ENCODE measurements around the gene ZNF672.

ZNF672 gene

DNA sequence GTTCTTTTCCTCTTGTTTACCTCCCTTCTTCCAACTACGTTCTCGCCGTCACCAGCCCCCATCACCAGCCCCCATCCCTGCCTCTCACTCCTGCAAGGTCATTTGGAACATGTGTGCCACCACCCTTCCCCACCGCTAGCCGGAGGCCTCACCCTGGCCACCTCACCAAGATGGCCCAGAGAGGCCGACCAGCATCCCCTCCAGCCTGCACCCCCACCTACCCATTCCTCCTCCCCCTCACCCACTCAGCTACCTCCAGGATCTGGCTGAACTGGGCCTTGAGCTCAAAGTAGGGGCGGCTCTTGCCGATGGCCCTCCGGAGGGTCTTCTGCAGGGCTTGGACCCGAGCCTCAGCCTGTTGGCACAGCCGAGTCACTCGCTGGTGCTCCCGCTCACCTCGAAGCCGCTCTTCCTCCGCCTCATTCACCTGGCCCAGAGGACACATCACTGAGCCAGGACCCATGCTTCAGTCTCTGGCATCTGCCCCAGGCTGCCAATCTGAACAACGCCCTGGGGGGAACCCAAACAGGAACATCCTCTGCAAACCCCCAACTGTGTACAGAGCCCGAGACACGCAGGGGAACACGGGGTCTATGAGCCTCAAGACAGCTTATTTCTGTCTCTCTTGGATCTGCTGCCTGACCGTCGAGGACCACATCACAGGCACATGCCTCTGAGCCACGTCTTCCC lies 25.1 kb upstream of the ZNF672 start:
- H2AFZ ChIP-seq (ENCODE audit: low read length): no peak overlapping the region
- no peaks in the 10 kb centered on the region for H3K79me1 ChIP-seq (ENCODE audit: low read depth, low read length)
- no peak overlapping the region for H3K27ac ChIP-seq (replicated peaks; ENCODE audit: low read length)
- H3K9ac ChIP-seq (ENCODE audit: low read depth, low read length, poor library complexity): no peak overlapping the region
- no peak for DNase-seq (ENCODE audit: low spot score)
- H4K8ac ChIP-seq (ENCODE audit: low read depth, low read length): no peak overlapping the region
- H2BK12ac ChIP-seq (ENCODE audit: low read length): no peak overlapping the region
- H2BK15ac ChIP-seq (ENCODE audit: low read length): no peak overlapping the region
- H2AK5ac ChIP-seq (ENCODE audit: low read depth, low read length): no peak overlapping the region
- no peak overlapping the region for H2BK120ac ChIP-seq (ENCODE audit: low read depth, low read length)
- H3K4ac ChIP-seq (ENCODE audit: low read length): no peak overlapping the region
- no peak overlapping the region for H4K91ac ChIP-seq (ENCODE audit: low read depth, low read length, poor library complexity)
- no peak overlapping the region for H3K23ac ChIP-seq (ENCODE audit: low read depth, low read length, poor library complexity)
- WGBS, 2 donors (ENCODE audit: extremely low coverage in 2 of 2, insufficient read length in 2 of 2, insufficient replicate concordance in 1 of 2): 100% methylated on average over 3 of the region's 23 CpGs; no CpG with 5 or more reads in 1 of the 2 donors
- no peaks in the 10 kb centered on the region for H3K9me3 ChIP-seq (replicated peaks in 1 of 2; ENCODE audit: control insufficient read depth in 2 of 2, insufficient read depth in 1 of 2, low read depth in 1 of 2, low read length in 2 of 2)
- no peak overlapping the region for H3K18ac ChIP-seq (ENCODE audit: low read length)
- H3K14ac ChIP-seq (ENCODE audit: low read length): no peak overlapping the region
- no peak overlapping the region for H2BK5ac ChIP-seq (ENCODE audit: low read length)
- H3K36me3 ChIP-seq (replicated peaks in 1 of 2; ENCODE audit: control insufficient read depth in 2 of 2, insufficient read depth in 2 of 2, low read length in 2 of 2): peaks cover 40 to 67% of the 10 kb centered on the region in 2 donors
- H3K4me3 ChIP-seq (ENCODE audit: low read length in 2 of 2): no peak overlapping the region
- no peaks in the 10 kb centered on the region for H3K27me3 ChIP-seq (ENCODE audit: control insufficient read depth in 3 of 3, insufficient read depth in 3 of 3, low read depth in 1 of 3, low read length in 3 of 3)
- H3K4me2 ChIP-seq (ENCODE audit: insufficient read depth, low read length, poor library complexity, severe bottlenecking): no peak overlapping the region
- no peaks in the 10 kb centered on the region for H3K4me1 ChIP-seq (ENCODE audit: control insufficient read depth in 2 of 2, insufficient read depth in 1 of 2, low read depth in 1 of 2, low read length in 2 of 2)

DNA sequence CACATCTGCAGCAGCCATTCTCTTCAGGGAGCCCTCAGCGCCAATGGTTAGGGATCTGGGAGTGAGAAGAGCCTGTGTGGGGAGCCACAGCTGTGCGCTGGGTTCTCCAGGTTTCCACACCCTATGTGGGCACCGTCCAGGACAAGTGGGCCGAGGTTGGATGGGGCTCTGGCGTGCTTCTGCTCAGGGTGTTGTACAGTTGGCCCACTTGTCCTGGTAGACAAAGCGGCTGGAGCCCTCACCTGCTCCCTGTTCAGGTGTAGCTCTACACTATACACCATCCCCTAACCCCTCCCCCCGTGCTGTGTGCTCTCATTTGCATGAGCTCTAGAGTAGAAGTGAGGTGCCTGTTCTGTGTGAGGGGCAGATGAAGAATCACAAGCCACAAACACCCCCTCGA lies 24.5 kb upstream of the ZNF672 start:
- Histone ChIP-seq H3K27ac (replicated peaks; ENCODE audit: low read length) (no peak overlapping the region), H3K4me2 (ENCODE audit: insufficient read depth, low read length, poor library complexity, severe bottlenecking) (no peak overlapping the region), H3K27me3 (ENCODE audit: control insufficient read depth in 3 of 3, insufficient read depth in 3 of 3, low read depth in 1 of 3, low read length in 3 of 3) (no peaks in the 10 kb centered on the region), H2BK12ac (ENCODE audit: low read length) (no peak overlapping the region), H3K4ac (ENCODE audit: low read length) (no peak overlapping the region), H3K4me1 (ENCODE audit: control insufficient read depth in 2 of 2, insufficient read depth in 1 of 2, low read depth in 1 of 2, low read length in 2 of 2) (no peaks in the 10 kb centered on the region), H3K36me3 (replicated peaks in 1 of 2; ENCODE audit: control insufficient read depth in 2 of 2, insufficient read depth in 2 of 2, low read length in 2 of 2) (peaks cover 37 to 71% of the 10 kb centered on the region in 2 donors), H2BK5ac (ENCODE audit: low read length) (no peak overlapping the region), H4K8ac (ENCODE audit: low read depth, low read length) (no peak overlapping the region), H3K9ac (ENCODE audit: low read depth, low read length, poor library complexity) (no peak overlapping the region), H3K23ac (ENCODE audit: low read depth, low read length, poor library complexity) (no peak overlapping the region), H3K18ac (ENCODE audit: low read length) (no peak overlapping the region), H2AFZ (ENCODE audit: low read length) (no peak overlapping the region), H3K14ac (ENCODE audit: low read length) (no peak overlapping the region), H4K91ac (ENCODE audit: low read depth, low read length, poor library complexity) (no peak overlapping the region), H2BK15ac (ENCODE audit: low read length) (no peak overlapping the region), H3K4me3 (ENCODE audit: low read length in 2 of 2) (no peak overlapping the region), H2AK5ac (ENCODE audit: low read depth, low read length) (no peak overlapping the region), H3K9me3 (replicated peaks in 1 of 2; ENCODE audit: control insufficient read depth in 2 of 2, insufficient read depth in 1 of 2, low read depth in 1 of 2, low read length in 2 of 2) (no peaks in the 10 kb centered on the region), H2BK120ac (ENCODE audit: low read depth, low read length) (no peak overlapping the region), H3K79me1 (ENCODE audit: low read depth, low read length) (no peaks in the 10 kb centered on the region)
- no peak for DNase-seq (ENCODE audit: low spot score)
- WGBS, 2 donors (ENCODE audit: extremely low coverage in 2 of 2, insufficient read length in 2 of 2, insufficient replicate concordance in 1 of 2): no CpG with 5 or more reads among the region's 8 CpGs

DNA sequence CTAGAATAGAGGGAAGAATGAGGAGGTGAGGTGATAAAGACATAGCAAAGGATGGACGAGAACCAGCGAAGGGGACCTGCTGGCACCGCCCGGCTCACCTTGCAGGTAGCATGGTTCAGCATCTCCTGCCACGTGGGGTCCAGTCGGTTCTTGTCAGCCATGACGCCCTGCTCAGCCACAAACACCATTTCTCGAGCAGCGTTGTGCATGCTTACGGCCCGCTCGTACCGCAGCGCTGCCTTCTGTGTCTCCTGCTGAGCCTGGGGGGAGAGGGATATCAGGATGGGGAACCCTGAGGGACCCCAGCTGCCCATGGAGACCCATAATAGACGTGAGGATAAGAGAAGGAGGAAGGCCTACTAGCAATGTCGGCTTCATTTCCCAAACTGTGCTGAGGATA lies 23.7 kb upstream of the ZNF672 start:
- H3K79me1 ChIP-seq (ENCODE audit: low read depth, low read length): no peaks in the 10 kb centered on the region
- no peak overlapping the region for H4K8ac ChIP-seq (ENCODE audit: low read depth, low read length)
- no peak overlapping the region for H3K4ac ChIP-seq (ENCODE audit: low read length)
- no peak overlapping the region for H3K4me3 ChIP-seq (ENCODE audit: low read length in 2 of 2)
- H3K36me3 ChIP-seq (replicated peaks in 1 of 2; ENCODE audit: control insufficient read depth in 2 of 2, insufficient read depth in 2 of 2, low read length in 2 of 2): peaks cover 35 to 78% of the 10 kb centered on the region in 2 donors
- no peak overlapping the region for H3K9ac ChIP-seq (ENCODE audit: low read depth, low read length, poor library complexity)
- no peak overlapping the region for H2BK5ac ChIP-seq (ENCODE audit: low read length)
- no peak overlapping the region for H3K23ac ChIP-seq (ENCODE audit: low read depth, low read length, poor library complexity)
- no peak overlapping the region for H2BK15ac ChIP-seq (ENCODE audit: low read length)
- peak overlapping the region; percentile 25 for H3K14ac ChIP-seq (ENCODE audit: low read length)
- no peak overlapping the region for H3K4me2 ChIP-seq (ENCODE audit: insufficient read depth, low read length, poor library complexity, severe bottlenecking)
- no peak overlapping the region for H2AK5ac ChIP-seq (ENCODE audit: low read depth, low read length)
- H4K91ac ChIP-seq (ENCODE audit: low read depth, low read length, poor library complexity): no peak overlapping the region
- no peak overlapping the region for H3K27ac ChIP-seq (replicated peaks; ENCODE audit: low read length)
- WGBS, 2 donors (ENCODE audit: extremely low coverage in 2 of 2, insufficient read length in 2 of 2, insufficient replicate concordance in 1 of 2): no CpG with 5 or more reads among the region's 16 CpGs
- no peak for DNase-seq (ENCODE audit: low spot score)
- no peaks in the 10 kb centered on the region for H3K4me1 ChIP-seq (ENCODE audit: control insufficient read depth in 2 of 2, insufficient read depth in 1 of 2, low read depth in 1 of 2, low read length in 2 of 2)
- H3K27me3 ChIP-seq (ENCODE audit: control insufficient read depth in 3 of 3, insufficient read depth in 3 of 3, low read depth in 1 of 3, low read length in 3 of 3): no peaks in the 10 kb centered on the region
- H2BK120ac ChIP-seq (ENCODE audit: low read depth, low read length): no peak overlapping the region
- H3K9me3 ChIP-seq (replicated peaks in 1 of 2; ENCODE audit: control insufficient read depth in 2 of 2, insufficient read depth in 1 of 2, low read depth in 1 of 2, low read length in 2 of 2): no peaks in the 10 kb centered on the region
- no peak overlapping the region for H3K18ac ChIP-seq (ENCODE audit: low read length)
- H2BK12ac ChIP-seq (ENCODE audit: low read length): no peak overlapping the region
- H2AFZ ChIP-seq (ENCODE audit: low read length): no peak overlapping the region

DNA sequence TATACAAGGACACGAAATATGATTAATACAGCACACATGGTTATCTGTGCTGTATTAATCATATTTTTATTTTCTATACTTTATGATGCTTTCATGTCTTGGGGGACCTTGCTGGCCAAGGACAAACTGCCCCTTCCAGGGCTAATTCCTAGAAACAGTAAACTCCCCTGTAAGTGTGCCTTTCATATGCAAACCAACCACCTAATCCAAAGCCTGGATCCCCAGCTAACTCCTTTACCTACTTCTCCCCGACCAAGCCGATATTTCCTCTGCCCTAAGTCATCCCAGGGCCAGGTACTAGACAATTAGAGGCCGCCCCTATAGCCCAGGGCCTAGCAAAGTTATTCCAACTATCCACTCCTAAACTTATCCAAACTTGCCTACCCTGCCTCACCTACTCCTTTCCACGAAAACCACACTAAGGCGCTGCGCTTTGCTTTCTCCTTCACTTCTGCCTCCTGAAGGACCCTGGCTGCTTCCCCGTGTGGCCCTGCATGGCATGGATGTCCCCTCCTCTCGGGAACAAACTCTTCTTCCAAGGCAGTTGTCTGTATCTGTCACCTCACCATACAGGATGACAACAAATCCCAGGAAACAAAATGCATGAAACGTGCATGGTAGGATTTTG lies 22.5 kb upstream of the ZNF672 start:
- H3K9ac ChIP-seq (ENCODE audit: low read depth, low read length, poor library complexity): no peak overlapping the region
- H3K27me3 ChIP-seq (ENCODE audit: control insufficient read depth in 3 of 3, insufficient read depth in 3 of 3, low read depth in 1 of 3, low read length in 3 of 3): no peaks in the 10 kb centered on the region
- H3K79me1 ChIP-seq (ENCODE audit: low read depth, low read length): no peaks in the 10 kb centered on the region
- no peak overlapping the region for H2BK15ac ChIP-seq (ENCODE audit: low read length)
- H2BK12ac ChIP-seq (ENCODE audit: low read length): no peak overlapping the region
- H3K4me3 ChIP-seq (ENCODE audit: low read length in 2 of 2): no peak overlapping the region
- no peak overlapping the region for H2AFZ ChIP-seq (ENCODE audit: low read length)
- H3K4me1 ChIP-seq (ENCODE audit: control insufficient read depth in 2 of 2, insufficient read depth in 1 of 2, low read depth in 1 of 2, low read length in 2 of 2): no peaks in the 10 kb centered on the region
- no peaks in the 10 kb centered on the region for H3K9me3 ChIP-seq (replicated peaks in 1 of 2; ENCODE audit: control insufficient read depth in 2 of 2, insufficient read depth in 1 of 2, low read depth in 1 of 2, low read length in 2 of 2)
- WGBS, 2 donors (ENCODE audit: extremely low coverage in 2 of 2, insufficient read length in 2 of 2, insufficient replicate concordance in 1 of 2): no CpG with 5 or more reads among the region's 10 CpGs
- H3K4ac ChIP-seq (ENCODE audit: low read length): no peak overlapping the region
- DNase-seq (ENCODE audit: low spot score): no peak
- no peak overlapping the region for H4K91ac ChIP-seq (ENCODE audit: low read depth, low read length, poor library complexity)
- H3K23ac ChIP-seq (ENCODE audit: low read depth, low read length, poor library complexity): no peak overlapping the region
- no peak overlapping the region for H2AK5ac ChIP-seq (ENCODE audit: low read depth, low read length)
- no peak overlapping the region for H3K18ac ChIP-seq (ENCODE audit: low read length)
- no peak overlapping the region for H3K27ac ChIP-seq (replicated peaks; ENCODE audit: low read length)
- H3K4me2 ChIP-seq (ENCODE audit: insufficient read depth, low read length, poor library complexity, severe bottlenecking): no peak overlapping the region
- no peak overlapping the region for H2BK5ac ChIP-seq (ENCODE audit: low read length)
- H3K14ac ChIP-seq (ENCODE audit: low read length): no peak overlapping the region
- no peak overlapping the region for H4K8ac ChIP-seq (ENCODE audit: low read depth, low read length)
- H3K36me3 ChIP-seq (replicated peaks in 1 of 2; ENCODE audit: control insufficient read depth in 2 of 2, insufficient read depth in 2 of 2, low read length in 2 of 2): peaks cover 38 to 85% of the 10 kb centered on the region in 2 donors
- no peak overlapping the region for H2BK120ac ChIP-seq (ENCODE audit: low read depth, low read length)

All from neuronal stem cell (in vitro differentiated cells).